Embryonic facial prominence (tissue), 1 donor: Measurements from ENCODE around the gene ACVRL1.

ENCODE experiments used
- DNase-seq: peaks from one replicate; pipeline ENCODE4 v3.0.0-alpha.2; 2016; ENCODE audit errors: extremely low spot score

Gene ACVRL1

GRCh38 chr12:51915951-51916350 lies 8.6 kb downstream of the ACVRL1 start:
- no peak for DNase-seq

- DNase-seq = no peak
Measured at GRCh38 chr12:51917041-51917590, 9.8 kb downstream of the ACVRL1 start.

- DNase-seq = no peak
Measured at GRCh38 chr12:51917746-51918453, 10.6 kb downstream of the ACVRL1 start.

GRCh38 chr12:51920046-51920445 lies 12.7 kb downstream of the ACVRL1 start:
- no peak for DNase-seq

DNA sequence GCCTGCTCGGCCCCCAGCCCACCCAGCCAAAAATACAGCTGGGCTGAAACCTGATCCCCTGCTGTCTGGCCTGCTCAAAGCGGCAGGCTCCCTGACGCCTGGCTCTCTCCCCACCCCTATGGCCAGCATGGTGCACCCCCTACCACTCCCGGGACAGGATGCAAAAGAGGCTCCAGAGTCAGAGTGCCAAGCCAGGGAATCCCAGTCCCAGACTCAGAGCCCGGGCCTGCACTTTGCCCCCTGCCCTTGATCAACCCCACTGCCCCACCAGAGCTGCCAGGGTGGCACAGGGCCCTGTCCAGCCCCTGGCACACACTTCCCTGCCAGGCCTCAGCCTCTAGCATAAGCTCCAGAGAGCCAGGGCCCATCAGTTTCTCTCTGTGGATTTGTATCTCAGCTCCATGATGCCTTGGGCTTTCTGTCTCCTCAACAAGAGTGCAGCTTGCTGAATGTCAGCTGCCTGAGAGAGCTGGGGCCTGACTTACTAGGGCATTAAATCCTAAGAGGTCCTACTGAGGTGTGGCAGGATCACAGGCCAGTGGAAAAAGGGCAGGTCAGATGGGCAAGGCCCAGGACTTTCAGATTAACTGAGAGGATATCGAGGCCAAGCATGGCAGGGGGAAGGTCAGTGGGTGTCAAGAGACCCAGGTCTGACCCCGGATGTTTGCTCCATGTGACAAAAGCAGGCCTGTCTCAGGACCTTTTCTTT lies 13.9 kb downstream of the ACVRL1 start:
- no peak for DNase-seq

GRCh38 chr12:51922146-51922545 lies 14.8 kb downstream of the ACVRL1 start:
- no peak for DNase-seq

DNA sequence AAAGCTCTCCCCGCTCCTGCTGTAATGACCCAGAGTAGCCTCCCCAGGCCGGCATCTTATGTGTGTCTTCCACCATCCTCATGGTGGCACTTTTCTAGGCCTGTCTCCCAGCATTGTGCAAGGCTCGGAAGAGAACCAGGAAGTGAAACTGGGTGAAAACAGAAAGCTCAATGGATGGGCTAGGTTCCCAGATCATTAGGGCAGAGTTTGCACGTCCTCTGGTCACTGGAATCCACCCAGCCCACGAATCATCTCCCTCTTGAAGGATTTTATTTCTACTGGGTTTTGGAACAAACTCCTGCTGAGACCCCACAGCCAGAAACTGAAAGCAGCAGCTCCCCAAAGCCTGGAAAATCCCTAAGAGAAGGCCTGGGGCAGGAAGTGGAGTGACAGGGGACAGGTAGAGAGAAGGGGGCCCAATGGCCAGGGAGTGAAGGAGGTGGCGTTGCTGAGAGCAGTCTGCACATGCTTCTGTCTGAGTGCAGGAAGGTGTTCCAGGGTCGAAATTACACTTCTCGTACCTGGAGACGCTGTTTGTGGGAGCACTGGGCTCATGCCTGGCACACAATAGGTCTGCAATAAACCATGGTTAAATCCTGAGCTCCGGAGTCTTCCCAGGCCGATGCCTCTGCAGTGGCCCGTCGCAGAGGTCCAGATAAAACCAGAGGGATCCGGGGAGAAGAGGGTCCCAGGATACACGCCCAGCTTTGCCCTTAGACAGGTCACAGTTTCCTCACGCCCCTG lies 15.6 kb downstream of the ACVRL1 start:
- DNase-seq = no peak

DNA sequence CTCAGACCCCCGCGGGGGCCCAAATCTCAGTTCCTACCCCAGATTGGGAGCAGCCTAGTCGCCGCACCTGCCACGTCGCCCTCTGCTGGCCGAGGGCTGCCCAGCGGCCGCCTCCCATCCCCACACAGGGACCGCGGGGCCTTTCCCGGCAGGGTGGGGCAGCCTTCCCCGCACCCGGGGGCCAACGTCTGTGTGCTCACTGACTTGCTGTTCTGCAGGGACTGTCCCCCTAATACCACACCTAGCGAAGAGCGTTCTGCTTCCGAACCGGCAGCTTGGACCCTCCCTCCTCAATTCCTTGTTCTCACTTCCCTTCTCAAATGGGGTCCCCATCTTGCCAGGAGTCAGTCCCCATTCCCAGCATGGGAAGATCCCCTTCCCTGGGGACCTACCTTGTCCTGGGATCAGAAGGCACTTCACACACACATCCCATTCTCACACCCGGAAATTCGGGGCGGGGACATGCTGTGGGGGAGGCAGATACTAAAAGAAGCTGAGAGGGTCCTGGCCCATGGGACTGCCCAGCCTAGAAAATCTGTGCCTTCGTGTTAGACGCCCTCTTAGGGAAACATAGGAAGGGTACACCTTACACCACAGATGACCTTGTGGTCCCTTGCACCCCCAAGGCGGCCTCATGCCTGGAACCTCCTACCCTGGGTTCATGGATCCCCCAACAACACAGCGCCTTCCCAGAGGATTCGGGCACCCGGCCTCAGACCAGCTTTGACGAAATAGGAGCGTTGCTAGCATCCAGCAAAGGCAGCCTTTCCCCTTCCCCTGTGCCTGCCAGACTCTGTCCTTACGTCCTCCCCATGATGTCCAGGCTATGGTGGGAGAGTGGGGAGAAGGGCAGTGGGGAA lies 16.4 kb downstream of the ACVRL1 start:
- DNase-seq = no peak

DNA sequence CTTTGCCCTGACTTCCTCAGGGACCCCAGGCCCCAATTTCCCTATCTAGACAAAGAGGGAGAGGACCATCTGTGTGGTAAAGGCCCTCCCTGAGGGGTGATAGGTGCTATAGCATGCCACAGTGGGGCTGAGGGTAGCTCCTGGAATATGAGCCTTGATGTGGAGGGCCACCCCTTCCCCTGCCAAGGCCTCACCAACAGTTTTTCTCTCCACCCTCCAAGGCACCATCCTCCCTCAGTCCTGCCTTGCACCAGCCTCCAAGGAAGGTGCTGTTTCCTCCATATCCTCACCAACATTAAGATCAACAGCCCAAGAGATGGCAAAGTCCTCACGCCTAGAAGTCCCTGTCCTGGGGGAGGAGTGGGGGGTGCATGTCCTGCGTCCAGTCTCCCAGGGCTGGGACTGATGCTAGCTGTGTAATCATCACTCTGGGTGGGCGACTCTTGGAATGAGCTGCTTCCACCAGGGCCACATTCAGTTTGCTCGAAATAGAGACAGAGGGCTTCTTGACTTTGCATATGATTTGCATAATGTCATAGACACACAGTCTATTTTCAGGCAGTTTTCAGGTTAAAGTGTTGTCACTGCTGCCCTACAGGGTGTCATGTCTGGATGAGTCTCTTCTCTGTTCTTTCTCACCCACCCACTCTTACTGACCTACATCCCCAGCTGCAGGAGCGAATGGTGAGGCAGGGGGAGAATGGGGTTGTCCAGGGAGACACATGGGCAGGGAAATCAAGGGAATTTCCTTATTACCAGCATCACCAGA lies 17.4 kb downstream of the ACVRL1 start:
- no peak for DNase-seq

GRCh38 chr12:51925346-51926063 lies 18.2 kb downstream of the ACVRL1 start:
- DNase-seq = no peak

DNA sequence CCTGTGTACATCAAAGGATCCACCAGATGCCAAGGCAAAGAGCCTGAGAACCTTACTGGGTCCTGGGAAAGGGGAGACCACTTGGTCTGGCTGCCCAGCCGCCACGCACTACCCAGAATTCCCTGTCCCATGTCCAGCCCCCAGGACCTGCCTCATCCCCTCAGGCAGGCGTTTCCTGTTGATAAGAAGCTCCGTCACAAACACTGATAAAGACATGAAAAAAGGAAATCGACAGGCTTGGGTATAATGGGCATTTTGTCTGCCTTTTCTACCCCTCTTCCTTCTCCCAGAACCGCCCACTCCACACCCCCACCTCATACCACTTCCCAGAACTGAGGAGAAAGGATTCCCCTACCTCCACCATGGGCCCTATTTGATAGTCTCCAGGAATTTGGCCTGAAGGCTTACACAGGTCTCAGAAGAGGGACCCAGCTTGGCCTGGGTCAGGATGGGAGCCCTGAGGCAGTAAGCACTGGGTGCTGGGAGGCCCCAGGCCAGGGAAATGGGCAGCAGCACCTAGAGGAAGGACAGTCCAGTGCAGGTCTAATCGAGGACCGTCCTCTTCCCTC lies 18.8 kb downstream of the ACVRL1 start:
- DNase-seq = no peak

DNA sequence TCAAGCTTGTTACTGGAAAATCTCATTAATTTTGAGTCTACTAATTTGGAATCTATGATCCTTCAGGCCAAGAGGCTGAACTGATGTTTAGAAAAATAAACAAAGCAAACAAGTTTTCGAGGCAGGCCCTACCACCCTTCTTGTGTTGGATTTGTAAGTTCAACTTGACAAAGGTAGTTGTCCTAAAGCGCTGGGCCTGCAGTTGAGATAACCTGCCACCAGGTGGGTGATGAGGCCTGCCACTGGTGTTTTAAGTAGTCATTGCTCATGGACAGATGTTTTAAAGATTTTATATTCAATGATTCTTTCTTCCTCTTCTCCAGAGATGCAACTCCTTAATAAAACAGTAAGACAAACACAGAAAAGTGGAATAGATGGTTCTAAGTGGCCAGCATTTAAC lies 19.4 kb downstream of the ACVRL1 start:
- DNase-seq = no peak

DNA sequence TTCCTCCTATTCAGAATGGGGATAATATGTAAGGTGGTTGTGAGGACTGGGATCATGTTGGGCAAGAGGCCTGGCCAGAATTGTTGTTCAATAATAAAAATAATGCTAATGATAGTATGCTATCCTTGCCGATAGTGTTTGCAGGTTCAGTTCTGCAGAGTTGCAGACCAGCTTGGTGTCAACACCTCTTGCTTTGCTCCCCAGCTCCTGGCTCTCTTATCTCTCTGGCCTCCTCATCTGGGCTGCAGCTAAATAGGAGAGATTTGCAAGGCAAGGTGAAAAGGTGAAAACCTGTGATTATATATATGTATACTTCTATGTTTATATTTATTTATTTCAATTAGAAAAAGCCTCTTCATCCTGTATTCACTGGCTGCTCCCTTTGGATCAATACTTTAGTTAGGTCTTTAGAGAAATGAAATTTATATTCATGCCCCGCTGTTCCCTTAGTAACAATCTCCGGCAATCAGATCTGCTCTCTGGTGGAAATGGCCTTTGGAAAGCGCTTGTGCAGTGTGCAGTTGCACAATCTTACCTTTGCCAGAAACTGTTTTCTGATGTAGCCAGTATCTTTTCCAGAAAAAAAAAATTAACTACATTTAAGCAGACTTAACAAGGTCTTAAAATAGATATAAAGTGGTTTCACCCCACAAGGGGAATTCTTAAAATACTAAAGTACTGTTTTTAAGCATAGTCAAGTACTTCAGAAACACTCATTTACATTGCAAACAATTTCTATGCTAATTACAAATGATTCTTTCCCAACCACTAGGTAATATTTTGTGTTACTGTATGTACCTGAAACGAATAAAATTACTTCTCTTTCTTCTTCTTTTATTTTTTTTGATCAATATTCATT lies 25.1 kb downstream of the ACVRL1 start:
- no peak for DNase-seq

- DNase-seq = no peak
Measured at GRCh38 chr12:51934080-51934479, 26.8 kb downstream of the ACVRL1 start.

DNA sequence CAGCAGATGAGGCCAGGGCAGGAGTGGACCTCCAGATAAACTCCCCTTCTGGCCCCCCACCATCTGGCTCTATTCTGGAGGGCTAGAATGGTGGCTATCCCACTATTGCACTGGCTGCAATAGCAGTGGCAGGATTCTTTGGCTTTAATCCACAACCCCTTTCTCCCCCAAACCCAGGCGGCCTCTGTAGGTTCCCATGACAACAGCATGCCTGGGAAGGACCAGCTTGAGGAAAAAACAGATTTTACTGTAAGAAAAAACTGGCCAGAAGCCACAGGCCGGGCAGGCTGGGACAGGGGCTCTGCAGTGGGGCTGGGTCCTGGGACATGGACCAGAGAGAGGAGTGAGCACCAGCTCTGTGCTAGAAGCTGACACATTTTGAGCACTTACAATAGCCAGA lies 30.6 kb downstream of the ACVRL1 start:
- DNase-seq = no peak

DNA sequence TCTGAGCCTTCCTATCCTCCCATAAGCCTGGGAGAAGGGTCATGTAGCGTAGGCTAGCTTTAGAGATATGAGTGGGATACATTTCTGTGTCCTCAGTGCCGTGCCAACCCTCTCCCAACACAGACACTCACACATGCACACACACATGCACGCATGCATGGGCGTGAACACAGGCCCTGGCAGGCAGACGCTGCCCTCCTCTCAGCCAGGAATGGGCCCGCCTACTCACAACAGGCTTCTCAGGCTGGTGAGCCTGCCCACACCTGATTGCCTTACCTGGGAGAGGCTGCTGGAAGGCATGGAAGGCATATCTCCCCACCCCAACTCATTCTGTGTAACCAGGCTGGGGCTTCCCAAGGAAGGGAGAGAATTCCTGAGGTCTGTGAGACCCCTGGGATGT lies 31.4 kb downstream of the ACVRL1 start:
- DNase-seq = no peak

GRCh38 chr12:51941011-51941581 lies 33.8 kb downstream of the ACVRL1 start:
- no peak for DNase-seq

GRCh38 chr12:51941604-51942003 lies 34.3 kb downstream of the ACVRL1 start:
- no peak for DNase-seq
